Tibial nerve (tissue), 4 donors: ENCODE results near the gene PCNX2. TPM values are rescaled to one million over a fixed set of nuclear protein-coding genes. Genes with fewer than 3 reads are reported as not detected.

ENCODE experiments used
- DNase-seq, 2 donors: peaks; one replicate each; pipeline ENCODE4 v3.0.0-alpha.2; 2019; ENCODE audit warnings: low spot score in 2 of 2
- H3K27ac ChIP-seq, 4 donors: fragments of 200-600 bp; sonication (generic) in 3 of 4; one replicate each; pipeline ENCODE4 v1.5.1; 2017 to 2019; ENCODE audit warnings: mild to moderate bottlenecking in 1 of 4
- H3K27me3 ChIP-seq, 2 donors: fragments of 200-600 bp; sonication (generic) in 1 of 2; one replicate each; pipeline versions ENCODE4 v1.5.1 to v1.6.0; 2017 to 2019
- H3K36me3 ChIP-seq, 3 donors: fragments of 200-600 bp; sonication (generic); one replicate each; pipeline ENCODE4 v1.5.1; 2018 to 2019
- H3K4me1 ChIP-seq, 4 donors: fragments of 200-600 bp; sonication (generic) in 3 of 4; one replicate each; pipeline ENCODE4 v1.5.1; 2017 to 2019
- H3K4me3 ChIP-seq, 4 donors: fragments of 200-600 bp; sonication (generic) in 3 of 4; one replicate each; pipeline ENCODE4 v1.5.1; 2017 to 2019; ENCODE audit warnings: mild to moderate bottlenecking in 1 of 4, moderate library complexity in 1 of 4
- H3K9me3 ChIP-seq, 4 donors: fragments of 200-600 bp; sonication (generic) in 3 of 4; one replicate each; pipeline ENCODE4 v1.5.1; 2017 to 2019
- EP300 ChIP-seq, 2 donors: sonication (generic); formaldehyde crosslinking; IDR thresholded peaks; one replicate each; pipeline ENCODE4 v1.6.1; 2017; ENCODE audit warnings: antibody characterized with exemption in 2 of 2, mild to moderate bottlenecking in 1 of 2
- POLR2A ChIP-seq, 2 donors: fragments of 450-650 bp; IDR thresholded peaks; one replicate each; pipeline ENCODE4 v1.6.1; 2017; ENCODE audit warnings: antibody characterized with exemption in 2 of 2, mild to moderate bottlenecking in 2 of 2, moderate library complexity in 2 of 2
- WGBS, 2 donors: methylation state at CpG; one replicate each; pipeline ENCODE4 v1.1.5; 2018; 5-methylcytosine and 5-hydroxymethylcytosine counted together
- total RNA-seq, 4 donors: library from RNA; depleted of rRNA; stranded (reverse); fragments of >200 nt; gene quantifications; one replicate each; pipeline ENCODE4 v1.1.0, GENCODE V29; 2016
- TF ChIP-seq, protein P1 (sequence below), 5 experiments: fragments of 200-600 bp in 3 of 5; fragments of 450-650 bp in 2 of 5; sonication (generic) in 3 of 5; IDR thresholded peaks; one replicate each; pipeline ENCODE4 v1.5.1; 2016 to 2019; ENCODE audit warnings: antibody characterized with exemption in 5 of 5, mild to moderate bottlenecking in 3 of 5, moderate library complexity in 2 of 5

PCNX2 gene
- total RNA-seq, 4 donors from 2014 or later, result 10.2 to 32.1 (median 19.2) TPM

DNA sequence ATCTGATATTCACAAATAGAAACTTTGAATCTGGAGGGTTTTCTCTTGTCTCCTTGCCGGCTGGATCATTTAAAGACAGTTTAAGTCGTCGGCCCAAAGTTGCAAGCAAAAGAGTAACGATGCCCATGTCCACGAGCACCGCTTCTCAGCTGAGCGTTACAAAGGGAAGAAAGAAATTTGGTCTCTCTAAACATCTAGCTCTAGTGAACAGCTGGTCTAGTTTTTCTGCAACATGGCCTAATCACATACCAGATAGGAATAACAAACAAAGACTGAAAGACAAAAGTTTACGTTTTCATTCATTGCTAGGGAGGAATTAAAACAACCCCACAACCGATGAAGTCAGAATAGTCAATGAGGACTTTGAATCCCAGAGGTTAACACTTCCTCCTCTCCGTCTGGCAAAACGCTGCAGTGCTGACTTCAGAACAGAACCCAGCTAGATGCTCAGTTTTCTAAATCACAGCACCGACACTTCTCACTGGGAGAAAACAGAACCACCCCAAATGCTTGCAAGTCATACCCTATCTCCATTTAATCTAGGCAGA lies 275.7 kb downstream of the PCNX2 start:
- peak overlapping the region in 2 of 4 donors; percentile 29 to 38 for H3K27ac ChIP-seq
- H3K27me3 ChIP-seq, result no peaks in the 10 kb centered on the region
- no peaks in the 10 kb centered on the region for H3K36me3 ChIP-seq
- TF ChIP-seq, protein P1, sequence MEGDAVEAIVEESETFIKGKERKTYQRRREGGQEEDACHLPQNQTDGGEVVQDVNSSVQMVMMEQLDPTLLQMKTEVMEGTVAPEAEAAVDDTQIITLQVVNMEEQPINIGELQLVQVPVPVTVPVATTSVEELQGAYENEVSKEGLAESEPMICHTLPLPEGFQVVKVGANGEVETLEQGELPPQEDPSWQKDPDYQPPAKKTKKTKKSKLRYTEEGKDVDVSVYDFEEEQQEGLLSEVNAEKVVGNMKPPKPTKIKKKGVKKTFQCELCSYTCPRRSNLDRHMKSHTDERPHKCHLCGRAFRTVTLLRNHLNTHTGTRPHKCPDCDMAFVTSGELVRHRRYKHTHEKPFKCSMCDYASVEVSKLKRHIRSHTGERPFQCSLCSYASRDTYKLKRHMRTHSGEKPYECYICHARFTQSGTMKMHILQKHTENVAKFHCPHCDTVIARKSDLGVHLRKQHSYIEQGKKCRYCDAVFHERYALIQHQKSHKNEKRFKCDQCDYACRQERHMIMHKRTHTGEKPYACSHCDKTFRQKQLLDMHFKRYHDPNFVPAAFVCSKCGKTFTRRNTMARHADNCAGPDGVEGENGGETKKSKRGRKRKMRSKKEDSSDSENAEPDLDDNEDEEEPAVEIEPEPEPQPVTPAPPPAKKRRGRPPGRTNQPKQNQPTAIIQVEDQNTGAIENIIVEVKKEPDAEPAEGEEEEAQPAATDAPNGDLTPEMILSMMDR (IDR thresholded peaks at IDR 0.05), result no peak
- TF ChIP-seq POLR2A (IDR thresholded peaks at IDR 0.05), result no peak
- TF ChIP-seq EP300 (IDR thresholded peaks at IDR 0.05), result no peak
- peaks cover 0 to 26% (median 3%) of the 10 kb centered on the region in 4 donors for H3K4me1 ChIP-seq
- H3K4me3 ChIP-seq, result no peak overlapping the region
- 40 to 42% methylated on average over 12 of the region's 12 CpGs for WGBS, 2 donors
- H3K9me3 ChIP-seq, result no peaks in the 10 kb centered on the region
- no peak for DNase-seq

- WGBS, 2 donors, result 88 to 91% methylated on average over 3 of the region's 3 CpGs
- Histone ChIP-seq H3K9me3 (no peaks in the 10 kb centered on the region), H3K4me1 (peaks cover 0 to 26% (median 3%) of the 10 kb centered on the region in 4 donors), H3K27ac (no peak overlapping the region), H3K36me3 (no peaks in the 10 kb centered on the region), H3K27me3 (no peaks in the 10 kb centered on the region), H3K4me3 (no peak overlapping the region)
- DNase-seq, result no peak
- no peak for TF ChIP-seq POLR2A (IDR thresholded peaks at IDR 0.05)
- TF ChIP-seq, protein P1 (IDR thresholded peaks at IDR 0.05), result no peak
- no peak for TF ChIP-seq EP300 (IDR thresholded peaks at IDR 0.05)
These were observed 276.4 kb downstream of the PCNX2 start for GRCh38 chr1:233019083-233019482.

- Histone ChIP-seq H3K36me3 (no peaks in the 10 kb centered on the region), H3K27ac (no peak overlapping the region), H3K4me3 (no peak overlapping the region), H3K27me3 (no peaks in the 10 kb centered on the region), H3K9me3 (no peaks in the 10 kb centered on the region), H3K4me1 (peaks cover 0 to 26% (median 3%) of the 10 kb centered on the region in 4 donors)
- TF ChIP-seq, protein P1 (IDR thresholded peaks at IDR 0.05), result no peak
- no peak for TF ChIP-seq EP300 (IDR thresholded peaks at IDR 0.05)
- no peak for TF ChIP-seq POLR2A (IDR thresholded peaks at IDR 0.05)
- no peak for DNase-seq
- WGBS, 2 donors, result 69 to 76% methylated on average over 6 of the region's 6 CpGs
These were observed 278.7 kb downstream of the PCNX2 start for GRCh38 chr1:233016798-233017197.

DNA sequence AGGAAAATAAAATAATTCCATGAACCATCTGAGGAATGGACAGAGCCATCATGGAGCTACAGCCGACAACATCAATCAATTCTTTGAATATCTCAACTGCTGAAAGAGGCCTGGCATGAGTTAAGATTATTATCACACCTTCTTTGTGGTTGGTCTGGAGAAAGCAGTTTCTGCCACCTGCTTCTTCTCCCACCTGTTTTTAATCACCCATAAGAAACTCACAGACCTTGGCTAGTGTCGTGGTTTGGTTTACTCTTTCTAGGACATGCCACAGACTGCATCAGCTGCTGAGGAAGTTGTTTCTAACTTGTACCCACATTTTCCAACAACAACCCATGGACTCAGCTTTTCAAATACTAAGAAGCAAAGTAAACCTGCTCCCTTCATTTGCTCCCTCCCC lies 279.6 kb downstream of the PCNX2 start:
- TF ChIP-seq POLR2A (IDR thresholded peaks at IDR 0.05) (no peak), EP300 (IDR thresholded peaks at IDR 0.05) (no peak)
- TF ChIP-seq, protein P1 (IDR thresholded peaks at IDR 0.05), result no peak
- WGBS, 2 donors, result 84 to 91% methylated on average over 2 of the region's 2 CpGs
- H3K36me3 ChIP-seq, result no peaks in the 10 kb centered on the region

DNA sequence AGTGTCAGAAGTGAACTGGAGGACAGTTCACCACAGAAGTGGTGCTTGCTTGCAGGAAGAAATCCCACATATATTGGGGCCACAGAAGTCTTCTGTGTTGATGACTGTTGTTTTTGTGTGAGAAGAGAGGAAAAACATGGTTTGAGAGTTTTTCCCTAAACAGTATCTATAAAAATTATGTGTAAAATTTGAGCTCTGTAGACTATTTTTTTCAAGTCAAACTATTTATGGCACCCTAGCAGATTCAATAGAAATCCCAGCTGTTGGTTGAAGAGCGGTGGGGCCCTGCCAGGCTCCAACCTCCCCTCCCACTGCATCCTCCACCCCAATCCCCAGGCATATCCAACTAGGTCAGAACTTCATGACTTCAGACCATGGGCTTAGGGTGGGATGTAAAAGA lies 283.5 kb downstream of the PCNX2 start:
- Histone ChIP-seq H3K9me3 (no peaks in the 10 kb centered on the region), H3K36me3 (no peaks in the 10 kb centered on the region), H3K27ac (no peak overlapping the region), H3K27me3 (no peaks in the 10 kb centered on the region), H3K4me1 (no peaks in the 10 kb centered on the region), H3K4me3 (no peak overlapping the region)
- 90 to 100% methylated on average over 1 of the region's 1 CpG for WGBS, 2 donors
- TF ChIP-seq POLR2A (IDR thresholded peaks at IDR 0.05) (no peak), EP300 (IDR thresholded peaks at IDR 0.05) (no peak)
- TF ChIP-seq, protein P1 (IDR thresholded peaks at IDR 0.05), result no peak
- DNase-seq, result no peak

More for the DNA sequence above, 279.6 kb downstream of the PCNX2 start:
- Histone ChIP-seq H3K4me3 (no peak overlapping the region), H3K9me3 (no peaks in the 10 kb centered on the region), H3K4me1 (peaks cover 0 to 17% (median under 1%) of the 10 kb centered on the region in 4 donors), H3K27ac (no peak overlapping the region), H3K27me3 (no peaks in the 10 kb centered on the region)
- no peak for DNase-seq
